Retina (tissue), 1 donor: Measurements from ENCODE around the gene PFN4.
"Not testable (repeated sequence)": the region's sequence is repeated elsewhere in the genome, so short reads cannot be mapped to it uniquely, and the experiment has no call there.

Source experiments
- DNase-seq: peaks from one replicate; pipeline ENCODE4 v3.0.0-alpha.2; 2016

Gene PFN4

GRCh38 chr2:24110660-24111303 is 12.4 kb downstream of the PFN4 start:
- no peak for DNase-seq

GRCh38 chr2:24109431-24109830 is 13.7 kb downstream of the PFN4 start:
- not testable (repeated sequence) for DNase-seq

GRCh38 chr2:24107336-24107735 is 15.8 kb downstream of the PFN4 start:
- no peak for DNase-seq

- DNase-seq, result no peak
Measured at GRCh38 chr2:24106786-24107185, 16.3 kb downstream of the PFN4 start.

GRCh38 chr2:24105816-24106215 is 17.3 kb downstream of the PFN4 start:
- DNase-seq, result no peak

- no peak for DNase-seq
Measured at GRCh38 chr2:24104906-24105305, 18.2 kb downstream of the PFN4 start.

- no peak for DNase-seq
Measured at GRCh38 chr2:24104110-24104650, 19.0 kb downstream of the PFN4 start.

GRCh38 chr2:24102677-24103076 is 20.5 kb downstream of the PFN4 start:
- no peak for DNase-seq

- DNase-seq, result no peak
Measured at GRCh38 chr2:24101992-24102391, 21.1 kb downstream of the PFN4 start.

- DNase-seq, result not testable (repeated sequence)
Measured at GRCh38 chr2:24100732-24101131, 22.4 kb downstream of the PFN4 start.

- not testable (repeated sequence) for DNase-seq
Measured at GRCh38 chr2:24095171-24095677, 27.9 kb downstream of the PFN4 start.

- not testable (repeated sequence) for DNase-seq
Measured at GRCh38 chr2:24093270-24093669, 29.9 kb downstream of the PFN4 start.

GRCh38 chr2:24088821-24089359 is 34.2 kb downstream of the PFN4 start:
- no peak for DNase-seq

GRCh38 chr2:24087032-24087431 is 36.1 kb downstream of the PFN4 start:
- DNase-seq, result no peak

GRCh38 chr2:24086241-24086640 is 36.9 kb downstream of the PFN4 start:
- no peak for DNase-seq

GRCh38 chr2:24085200-24085489 is 38.0 kb downstream of the PFN4 start:
- DNase-seq, result no peak

GRCh38 chr2:24084386-24085199 is 38.5 kb downstream of the PFN4 start, which contains the start of gene TP53I3:
Gene TP53I3, minus strand, starts transcription at chr2:24084834. Its CDS starts 508 bp downstream, at chr2:24084326.
- peak; percentile 99 for DNase-seq

GRCh38 chr2:24083567-24084385 is 39.4 kb downstream of the PFN4 start:
- peak; percentile 92 for DNase-seq

- DNase-seq, result no peak
Measured at GRCh38 chr2:24082787-24083566, 40.2 kb downstream of the PFN4 start.

- no peak for DNase-seq
Measured at GRCh38 chr2:24080701-24081100, 42.4 kb downstream of the PFN4 start.

GRCh38 chr2:24077879-24078278 is 45.3 kb downstream of the PFN4 start:
- DNase-seq, result no peak

GRCh38 chr2:24077535-24077877 is 45.6 kb downstream of the PFN4 start:
- DNase-seq, result no peak
